CD4-positive, alpha-beta T cell treated with Interferon alpha-2 for 1 hour (primary cell): ENCODE results near the gene TMEM131L.
"Not testable (repeated sequence)": the region's sequence is repeated elsewhere in the genome, so short reads cannot be mapped to it uniquely, and the experiment has no call there.

Experiments
- DNase-seq, 2 donors: peaks; one replicate each; pipeline ENCODE4 v3.0.0-alpha.2; 2020 to 2022

TMEM131L gene

GRCh38 chr4:153506341-153507309, 40.5 kb downstream of the TMEM131L start:
- no peak for DNase-seq

- DNase-seq = no peak
Observed at GRCh38 chr4:153507310-153508073, 41.3 kb downstream of the TMEM131L start.

GRCh38 chr4:153509212-153509611, 43.1 kb downstream of the TMEM131L start:
- not testable (repeated sequence) for DNase-seq

GRCh38 chr4:153509724-153510123, 43.6 kb downstream of the TMEM131L start:
- no peak for DNase-seq

- DNase-seq = no peak
Observed at GRCh38 chr4:153510252-153511001, 44.3 kb downstream of the TMEM131L start.

- no peak for DNase-seq
Observed at GRCh38 chr4:153511104-153511503, 44.9 kb downstream of the TMEM131L start.

- DNase-seq = no peak
Observed at GRCh38 chr4:153512162-153512852, 46.1 kb downstream of the TMEM131L start.

- DNase-seq = no peak
Observed at GRCh38 chr4:153512952-153513500, 46.9 kb downstream of the TMEM131L start.

GRCh38 chr4:153513596-153513995, 47.4 kb downstream of the TMEM131L start:
- DNase-seq = no peak

- no peak for DNase-seq
Observed at GRCh38 chr4:153514001-153514526, 47.9 kb downstream of the TMEM131L start.

- no peak for DNase-seq
Observed at GRCh38 chr4:153514688-153515426, 48.7 kb downstream of the TMEM131L start.

- no peak for DNase-seq
Observed at GRCh38 chr4:153517159-153517558, 51.0 kb downstream of the TMEM131L start.

GRCh38 chr4:153518001-153518400, 51.8 kb downstream of the TMEM131L start:
- DNase-seq = no peak

GRCh38 chr4:153518637-153519389, 52.7 kb downstream of the TMEM131L start:
- DNase-seq = peak in 1 of 2 donors; percentile 49

- DNase-seq = no peak
Observed at GRCh38 chr4:153519687-153520086, 53.5 kb downstream of the TMEM131L start.

GRCh38 chr4:153520227-153520626, 54.1 kb downstream of the TMEM131L start:
- DNase-seq = no peak

- no peak for DNase-seq
Observed at GRCh38 chr4:153520801-153521329, 54.7 kb downstream of the TMEM131L start.

- DNase-seq = peak in 1 of 2 donors; percentile 41
Observed at GRCh38 chr4:153521478-153521877, 55.3 kb downstream of the TMEM131L start.

- DNase-seq = peak; percentile 71 to 81
Observed at GRCh38 chr4:153521999-153522801, 56.0 kb downstream of the TMEM131L start.
